Kidney capillary endothelial cell (primary cell): ENCODE data around the gene MRPL2.
"Not testable (repeated sequence)": the region's sequence is repeated elsewhere in the genome, so short reads cannot be mapped to it uniquely, and the experiment has no call there.

Source experiments
- DNase-seq: peaks from one replicate; pipeline ENCODE4 v3.0.0-alpha.2; 2018; ENCODE audit warnings: low spot score

MRPL2 gene

GRCh38 chr6:43052842-43053544, 6.2 kb downstream of the MRPL2 start:
- no peak for DNase-seq

- no peak for DNase-seq
Measured at GRCh38 chr6:43052225-43052841, 6.9 kb downstream of the MRPL2 start.

- DNase-seq, result no peak
Measured at GRCh38 chr6:43050981-43051380, 8.3 kb downstream of the MRPL2 start.

GRCh38 chr6:43047998-43048397, 11.2 kb downstream of the MRPL2 start:
- no peak for DNase-seq

GRCh38 chr6:43045371-43045930, 13.8 kb downstream of the MRPL2 start:
- DNase-seq, result no peak

DNA sequence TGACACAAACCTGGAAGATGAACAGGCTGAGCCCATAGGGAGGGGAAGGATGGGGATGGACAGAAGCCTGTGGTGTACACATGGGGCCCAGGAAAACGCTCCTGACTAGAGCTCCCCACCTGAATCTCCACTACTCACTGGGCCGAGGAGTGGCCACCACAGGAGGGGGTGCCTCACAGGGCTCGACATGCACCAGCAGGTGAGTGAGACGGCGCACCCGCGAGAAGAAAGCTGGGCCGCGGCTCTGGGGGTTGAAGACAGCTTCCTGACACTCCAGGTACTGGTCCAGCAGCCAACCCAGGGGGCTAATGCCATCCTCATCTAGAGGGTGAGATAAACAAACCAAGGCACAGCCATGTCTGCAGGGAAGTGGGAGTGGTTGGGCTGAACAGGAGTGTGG, 15.9 kb downstream of the MRPL2 start:
- no peak for DNase-seq

- DNase-seq, result not testable (repeated sequence)
Measured at GRCh38 chr6:43041475-43041874, 17.8 kb downstream of the MRPL2 start.

DNA sequence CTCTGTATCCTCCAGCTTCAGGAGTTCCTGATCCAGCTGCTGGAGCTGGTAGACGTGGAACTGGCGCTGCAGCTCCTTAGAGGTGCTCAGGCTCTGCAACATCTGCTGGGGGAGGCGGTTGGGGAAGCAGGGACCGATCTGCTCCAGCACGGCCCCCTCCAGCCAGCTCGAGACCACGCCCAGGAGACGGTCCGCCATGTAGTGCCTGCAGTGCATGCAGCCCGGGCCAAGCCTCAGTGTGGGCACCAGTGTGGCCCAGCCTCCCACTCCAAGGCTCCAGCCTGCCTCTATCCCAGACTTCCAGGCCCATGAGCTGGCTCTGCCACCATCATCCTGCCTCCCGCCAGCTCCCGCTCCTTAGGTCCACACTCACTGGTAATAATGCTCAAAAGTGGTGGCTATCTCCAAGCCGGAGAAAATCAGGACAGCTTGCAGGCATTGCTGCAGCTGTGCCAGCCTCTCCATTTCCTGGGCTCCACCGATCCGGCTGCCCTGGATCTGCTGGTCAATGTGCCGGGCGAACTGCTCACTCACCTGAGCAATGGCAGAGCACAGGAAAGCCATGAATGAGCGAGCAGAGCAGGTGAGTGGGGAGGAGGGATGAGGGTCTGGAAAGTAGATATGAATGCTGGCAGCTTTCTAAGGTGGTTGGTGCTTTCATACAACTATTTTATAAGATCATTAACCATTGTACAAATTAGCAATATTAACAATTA, 18.5 kb downstream of the MRPL2 start:
- DNase-seq, result no peak

- DNase-seq, result no peak
Measured at GRCh38 chr6:43038727-43039126, 20.5 kb downstream of the MRPL2 start.

GRCh38 chr6:43037706-43038105, 21.5 kb downstream of the MRPL2 start:
- DNase-seq, result no peak

GRCh38 chr6:43037197-43037596, 22.0 kb downstream of the MRPL2 start:
- no peak for DNase-seq

GRCh38 chr6:43036712-43037111, 22.5 kb downstream of the MRPL2 start:
- DNase-seq, result no peak

DNA sequence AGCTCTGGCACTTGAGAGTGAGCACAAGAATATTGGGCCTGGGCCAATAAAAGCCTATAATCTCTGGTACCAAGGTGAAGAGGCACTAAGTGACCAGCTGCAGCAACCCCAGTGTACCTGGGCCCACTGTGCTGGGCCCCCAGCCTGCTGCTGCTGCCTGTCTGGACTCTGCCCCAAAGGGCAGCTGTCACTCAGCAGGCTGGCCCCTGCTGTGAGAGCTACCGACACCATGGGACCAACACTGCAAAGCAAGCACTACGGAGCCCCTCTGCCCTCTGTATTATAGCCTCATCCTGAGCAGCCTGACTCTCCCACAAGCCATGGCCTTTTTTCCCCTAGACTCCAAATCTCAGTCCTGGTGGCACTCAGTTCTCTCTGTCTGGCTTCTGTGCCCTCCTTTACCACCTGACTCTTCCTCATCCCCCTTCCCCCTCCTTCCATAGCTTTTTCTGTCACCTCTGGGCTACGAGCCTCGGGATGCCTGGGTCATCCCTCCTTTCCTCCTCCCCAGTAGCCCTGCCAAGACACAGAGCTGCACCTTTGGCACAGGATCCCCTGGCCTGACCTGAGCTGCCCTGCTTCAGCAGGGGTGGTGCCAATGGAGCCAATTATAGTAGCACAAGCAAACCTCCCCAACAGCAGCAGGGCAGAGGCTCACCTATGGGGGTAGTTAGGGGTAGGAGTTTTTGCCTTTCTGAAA, 23.6 kb downstream of the MRPL2 start:
- DNase-seq, result no peak

DNA sequence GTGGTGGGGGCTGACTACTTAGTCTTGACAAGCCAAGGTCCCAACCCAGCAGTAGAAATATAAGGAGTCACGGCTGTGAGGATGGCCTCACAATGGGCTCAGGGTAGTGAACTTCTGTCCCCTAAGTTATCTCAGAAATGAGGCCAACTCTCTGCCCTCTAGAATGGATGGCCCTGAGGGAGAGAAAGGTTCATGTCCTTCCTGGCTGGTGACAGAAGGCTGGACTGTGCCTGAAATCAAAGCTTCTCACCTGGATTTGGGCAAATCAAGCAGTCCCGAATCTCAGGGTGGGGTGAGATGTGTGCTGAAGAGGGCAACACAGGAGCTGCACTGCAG, 25.1 kb downstream of the MRPL2 start:
- DNase-seq, result no peak

DNA sequence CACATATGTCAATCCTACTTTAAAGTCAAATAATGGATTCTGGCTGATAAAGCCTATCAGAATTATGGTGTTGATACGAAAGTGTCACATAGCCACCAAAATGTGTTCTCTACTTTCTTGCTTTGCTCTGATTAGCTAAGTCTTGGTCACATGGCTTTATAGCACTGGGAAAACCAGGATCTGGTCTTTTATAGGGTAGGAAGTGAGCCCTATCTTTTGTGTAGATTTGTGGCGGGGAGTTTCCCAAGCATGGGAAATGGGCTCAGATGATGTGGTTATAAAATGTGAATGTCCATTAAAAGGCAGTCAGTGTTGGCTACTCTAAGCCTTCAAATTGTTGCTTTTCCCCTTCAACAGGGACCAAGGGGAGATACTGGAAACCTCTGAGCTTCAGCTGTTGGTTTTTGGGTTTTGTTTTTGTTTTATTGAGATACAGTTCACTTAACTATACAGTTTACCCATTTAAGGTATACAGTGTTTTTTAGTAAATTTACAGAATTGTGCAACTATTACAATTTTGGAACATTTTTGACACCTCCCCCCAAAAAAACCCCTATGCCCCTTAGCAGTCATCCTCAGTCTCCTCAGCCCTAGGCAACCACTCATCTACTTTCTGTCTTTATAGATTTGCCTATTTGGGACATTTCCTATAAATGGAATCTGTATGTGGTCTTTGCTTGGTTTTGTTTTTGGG, 25.6 kb downstream of the MRPL2 start:
- no peak for DNase-seq

DNA sequence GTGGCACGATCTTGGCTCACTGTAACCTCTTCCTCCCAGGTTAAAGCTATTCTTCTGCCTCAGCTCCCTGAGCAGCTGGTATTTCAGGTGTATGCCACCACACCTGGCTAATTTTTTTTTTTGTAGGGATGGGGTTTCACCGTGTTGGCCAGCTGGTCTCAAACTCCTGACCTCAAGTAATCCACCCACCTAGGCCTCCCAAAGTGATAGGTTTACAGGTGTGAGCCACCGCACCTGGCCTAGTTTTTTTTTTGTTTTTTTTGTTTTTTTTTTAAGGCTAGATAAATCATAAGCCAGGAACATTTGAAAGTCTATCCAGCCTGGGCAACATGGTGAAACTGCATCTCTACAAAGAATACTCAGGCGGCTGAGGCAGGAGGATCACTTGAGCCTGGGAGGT, 26.9 kb downstream of the MRPL2 start:
- DNase-seq, result no peak

- no peak for DNase-seq
Measured at GRCh38 chr6:43029120-43029519, 30.1 kb downstream of the MRPL2 start.

- DNase-seq, result no peak
Measured at GRCh38 chr6:43026365-43026764, 32.9 kb downstream of the MRPL2 start.

DNA sequence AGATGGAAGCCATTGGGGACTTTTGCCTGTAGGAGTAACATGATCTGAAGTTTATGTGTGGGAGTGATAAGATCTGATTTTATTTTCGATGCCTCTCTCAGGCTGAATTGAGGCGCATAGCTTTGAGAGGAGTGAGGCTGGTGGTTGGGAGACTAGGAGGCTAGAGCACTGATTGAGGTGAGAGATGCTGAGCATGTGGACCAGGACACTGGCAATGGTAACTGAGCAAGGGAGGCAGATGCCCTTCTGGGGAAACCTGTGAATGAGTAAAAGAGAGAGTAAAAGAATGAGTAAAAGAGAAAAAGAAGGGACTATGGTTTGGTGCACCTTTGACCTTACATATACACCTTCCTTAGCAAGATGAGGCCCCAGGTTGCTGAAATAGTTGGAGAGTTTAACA, 34.8 kb downstream of the MRPL2 start:
- no peak for DNase-seq

- peak; percentile 55 for DNase-seq
Measured at GRCh38 chr6:43021270-43022047, 37.8 kb downstream of the MRPL2 start, which contains the start of gene RRP36. Gene RRP36, plus strand, starts transcription at chr6:43021623. Its CDS starts 32 bp downstream, at chr6:43021655.

GRCh38 chr6:43020847-43021246, 38.4 kb downstream of the MRPL2 start:
- no peak for DNase-seq
